ENCODE data around the gene CELA3B. TPM values are rescaled to one million over a fixed set of nuclear protein-coding genes. Genes with fewer than 3 reads are reported as not detected.
"Not testable (repeated sequence)": the region's sequence is repeated elsewhere in the genome, so short reads cannot be mapped to it uniquely, and the experiment has no call there.

CELA3B gene
- total and polyA plus RNA-seq, 3 experiments from 2014 or later, result not detected

DNA sequence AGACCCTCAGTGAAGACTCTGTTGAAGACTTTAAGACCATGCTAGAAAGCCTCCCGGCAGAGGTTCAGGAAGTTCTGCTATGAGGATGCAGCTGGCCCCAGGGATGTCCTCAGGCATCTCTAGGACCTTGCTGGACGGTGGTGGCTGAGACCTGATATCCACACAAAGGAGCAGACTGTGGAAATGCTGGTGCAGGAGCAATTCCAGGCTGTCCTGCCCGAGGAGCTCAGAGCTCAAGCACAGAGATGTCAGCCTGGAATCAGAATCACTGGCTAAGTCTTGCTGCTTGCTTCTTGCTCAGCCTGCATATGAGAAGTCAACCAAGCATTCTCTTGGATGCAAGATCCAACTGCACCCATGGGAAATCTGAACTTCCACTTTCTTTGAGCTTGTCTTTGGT, 53.7 kb downstream of the CELA3B start:
- Histone ChIP-seq H3K4me1 (ENCODE audit: insufficient read depth, low read length) (peaks cover 30% of the 10 kb centered on the region), H3K27me3 (ENCODE audit: insufficient read depth, low read length, poor library complexity, severe bottlenecking) (no peaks in the 10 kb centered on the region), H3K27ac (ENCODE audit: low read depth, low read length) (no peak overlapping the region), H3K36me3 (ENCODE audit: insufficient read depth, low read length) (no peaks in the 10 kb centered on the region), H3K9me3 (ENCODE audit: low read length) (no peaks in the 10 kb centered on the region), H3K4me3 (ENCODE audit: low read length) (no peak overlapping the region)
- POLR2A ChIA-PET, result interaction anchor here (0.6 to 1.4 kb wide), 4 partner anchors 10 to 386 kb away, joined by 3 to 8 read pairs (median 5); partner anchors contain the start of gene CDC42
- H3K27me3 Mint-ChIP-seq, result no peaks in the 10 kb centered on the region
- peak overlapping the region in 1 of 7 donors; percentile 10 for H3K4me3 Mint-ChIP-seq
- peak overlapping the region in 2 of 8 donors; percentile 10 to 51 for H3K27ac Mint-ChIP-seq
- no peak for DNase-seq
- H3K36me3 Mint-ChIP-seq, result peaks cover 0 to 18% (median 2%) of the 10 kb centered on the region in 3 donors
- CTCF ChIA-PET, result interaction anchor here (1.1 to 4.2 kb wide), 3 partner anchors 9 to 69 kb away, joined by 4 to 17 read pairs (median 4); no protein-coding TSS in a partner anchor
- H3K4me1 Mint-ChIP-seq, result peaks cover 22 to 41% (median 38%) of the 10 kb centered on the region in 3 donors
- H3K9me3 Mint-ChIP-seq, result no peaks in the 10 kb centered on the region

- Histone ChIP-seq H3K4me3 (ENCODE audit: low read length) (no peak overlapping the region), H3K27ac (ENCODE audit: low read depth, low read length) (no peak overlapping the region), H3K36me3 (ENCODE audit: insufficient read depth, low read length) (no peaks in the 10 kb centered on the region), H3K27me3 (ENCODE audit: insufficient read depth, low read length, poor library complexity, severe bottlenecking) (no peaks in the 10 kb centered on the region), H3K4me1 (ENCODE audit: insufficient read depth, low read length) (peaks cover 25% of the 10 kb centered on the region), H3K9me3 (ENCODE audit: low read length) (no peaks in the 10 kb centered on the region)
- CTCF ChIA-PET, result interaction anchor here (1.1 kb wide), 2 partner anchors 9 to 22 kb away, joined by 3 to 4 read pairs; partner anchors contain the start of gene CDC42
- POLR2A ChIA-PET, result interaction anchor here (1.4 kb wide), 2 partner anchors 9 to 21 kb away, joined by 4 to 6 read pairs; partner anchors contain the start of gene CDC42
- Mint-ChIP-seq H3K27ac (peak overlapping the region in 6 of 8 donors; percentile 5 to 86 (median 34)), H3K36me3 (peaks cover 0 to 13% (median 2%) of the 10 kb centered on the region in 3 donors), H3K4me3 (peak overlapping the region in 3 of 7 donors; percentile 33 to 68 (median 41)), H3K4me1 (peaks cover 16 to 33% (median 30%) of the 10 kb centered on the region in 3 donors), H3K27me3 (no peaks in the 10 kb centered on the region), H3K9me3 (no peaks in the 10 kb centered on the region)
- peak in 1 of 5 donors; percentile 55 for DNase-seq
Observed at GRCh38 chr1:22031214-22031962, 54.6 kb downstream of the CELA3B start.

- H3K36me3 Mint-ChIP-seq, result peaks cover 0 to 10% (median 1%) of the 10 kb centered on the region in 3 donors
- H3K4me3 Mint-ChIP-seq; H3K27me3 ChIP-seq (ENCODE audit: insufficient read depth, low read length, poor library complexity, severe bottlenecking); H3K4me3 ChIP-seq (ENCODE audit: low read length); H3K27me3 Mint-ChIP-seq; H3K9me3 Mint-ChIP-seq; H3K27ac Mint-ChIP-seq; POLR2A ChIA-PET; H3K9me3 ChIP-seq (ENCODE audit: low read length); H3K27ac ChIP-seq (ENCODE audit: low read depth, low read length); H3K36me3 ChIP-seq (ENCODE audit: insufficient read depth, low read length); DNase-seq: not testable (repeated sequence)
- CTCF ChIA-PET, result interaction anchor here (1.1 to 3.7 kb wide), 2 partner anchors 10 to 12 kb away, joined by 4 to 9 read pairs; no protein-coding TSS in a partner anchor
- H3K4me1 ChIP-seq (ENCODE audit: insufficient read depth, low read length), result peaks cover 45% of the 10 kb centered on the region
- H3K4me1 Mint-ChIP-seq, result peaks cover 24 to 37% (median 36%) of the 10 kb centered on the region in 3 donors
Observed at GRCh38 chr1:22034834-22035233, 58.0 kb downstream of the CELA3B start.

DNA sequence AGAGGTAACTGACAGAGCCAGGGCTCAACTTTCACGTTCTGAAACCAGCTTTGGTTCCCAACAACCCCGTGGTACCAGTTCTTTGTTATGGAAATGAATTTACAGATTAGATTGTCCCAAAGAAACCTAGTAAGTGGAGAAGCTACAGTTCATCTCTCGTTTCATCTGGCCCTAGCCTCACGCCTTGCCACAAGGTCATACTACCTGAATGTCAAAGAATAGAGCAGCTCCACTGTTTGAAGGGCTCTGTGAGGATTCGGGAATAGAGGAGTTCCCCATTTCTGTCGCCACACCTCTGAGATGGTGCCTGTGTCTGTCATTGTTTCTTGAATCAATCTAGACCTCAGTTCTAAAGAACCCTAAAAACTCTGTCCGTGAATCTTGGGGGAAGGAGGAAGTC, 60.7 kb downstream of the CELA3B start:
- peak overlapping the region in 3 of 7 donors; percentile 4 to 48 (median 37) for H3K4me3 Mint-ChIP-seq

DNA sequence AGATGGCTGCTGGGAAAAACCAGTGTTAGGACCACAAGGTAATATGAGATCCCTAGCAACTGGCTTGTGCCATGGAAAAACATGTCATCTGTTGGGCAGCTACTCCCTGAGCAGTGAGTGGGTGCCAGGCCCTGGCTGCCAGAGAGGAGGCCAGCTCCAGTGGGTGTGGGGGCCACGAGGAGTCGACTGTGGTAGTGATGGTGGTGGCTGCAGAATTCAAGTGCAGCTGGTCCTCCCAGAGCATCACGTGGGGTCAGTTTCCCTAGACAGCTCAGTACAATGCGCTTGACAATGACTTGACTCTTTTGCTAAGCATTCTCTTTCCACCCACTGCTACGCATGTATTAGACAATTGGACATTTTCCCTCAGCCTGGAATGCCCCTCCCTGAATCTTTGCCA, 61.2 kb downstream of the CELA3B start:
- CTCF ChIA-PET, result interaction anchor here (1.7 to 5.4 kb wide), 4 partner anchors 10 to 15 kb away, joined by 8 to 58 read pairs (median 27); partner anchors contain the start of gene CDC42
- DNase-seq, result no peak
- peak overlapping the region; percentile 4 to 65 (median 37) for H3K4me3 Mint-ChIP-seq

More for the DNA sequence above, 60.7 kb downstream of the CELA3B start:
- POLR2A ChIA-PET, result interaction anchor here (1.2 to 5.1 kb wide), 4 partner anchors 11 to 35 kb away, joined by 3 to 90 read pairs (median 38); partner anchors contain the start of gene CDC42
- H3K4me1 Mint-ChIP-seq, result peaks cover 32 to 40% (median 39%) of the 10 kb centered on the region in 3 donors
- peaks cover 0 to 1% (median 0%) of the 10 kb centered on the region in 3 donors for H3K36me3 Mint-ChIP-seq
- no peaks in the 10 kb centered on the region for H3K27me3 Mint-ChIP-seq
- no peak overlapping the region for H3K4me3 ChIP-seq (ENCODE audit: low read length)
- no peaks in the 10 kb centered on the region for H3K27me3 ChIP-seq (ENCODE audit: insufficient read depth, low read length, poor library complexity, severe bottlenecking)
- H3K4me1 ChIP-seq (ENCODE audit: insufficient read depth, low read length), result peaks cover 57% of the 10 kb centered on the region
- H3K9me3 ChIP-seq (ENCODE audit: low read length), result no peaks in the 10 kb centered on the region
- no peak for DNase-seq
- CTCF ChIA-PET, result interaction anchor here (1.7 to 5.4 kb wide), 3 partner anchors 10 to 15 kb away, joined by 8 to 58 read pairs (median 12); partner anchors contain the start of gene CDC42
- H3K36me3 ChIP-seq (ENCODE audit: insufficient read depth, low read length), result no peaks in the 10 kb centered on the region
- peak overlapping the region; percentile 21 to 99 (median 86) for H3K27ac Mint-ChIP-seq
- no peak overlapping the region for H3K27ac ChIP-seq (ENCODE audit: low read depth, low read length)
- H3K9me3 Mint-ChIP-seq, result no peaks in the 10 kb centered on the region

More for the DNA sequence above, 61.2 kb downstream of the CELA3B start:
- peaks cover 37 to 45% (median 44%) of the 10 kb centered on the region in 3 donors for H3K4me1 Mint-ChIP-seq
- Histone ChIP-seq H3K27me3 (ENCODE audit: insufficient read depth, low read length, poor library complexity, severe bottlenecking) (no peaks in the 10 kb centered on the region), H3K4me3 (ENCODE audit: low read length) (no peak overlapping the region), H3K27ac (ENCODE audit: low read depth, low read length) (no peak overlapping the region), H3K36me3 (ENCODE audit: insufficient read depth, low read length) (no peaks in the 10 kb centered on the region), H3K9me3 (ENCODE audit: low read length) (no peaks in the 10 kb centered on the region), H3K4me1 (ENCODE audit: insufficient read depth, low read length) (peaks cover 58% of the 10 kb centered on the region)
- no peaks in the 10 kb centered on the region for H3K9me3 Mint-ChIP-seq
- peaks cover 0 to 1% (median 0%) of the 10 kb centered on the region in 3 donors for H3K36me3 Mint-ChIP-seq
- POLR2A ChIA-PET, result interaction anchor here (1.2 to 5.1 kb wide), 4 partner anchors 11 to 34 kb away, joined by 3 to 90 read pairs (median 38); partner anchors contain the start of gene CDC42
- no peaks in the 10 kb centered on the region for H3K27me3 Mint-ChIP-seq
- peak overlapping the region in 7 of 8 donors; percentile 52 to 99 (median 96) for H3K27ac Mint-ChIP-seq

Other genes starting within 250 kb of the CELA3B start
- 10 to 100 TPM; 60.6 to 61.5 TPM for gene USP48, start 193.9 kb upstream of the CELA3B start, total RNA-seq
- gene USP48, start 193.9 kb upstream of the CELA3B start, polyA plus RNA-seq, result 41.4 TPM
- not detected for gene LDLRAD2, start 164.8 kb upstream of the CELA3B start, total RNA-seq
- not detected for gene LDLRAD2, start 164.8 kb upstream of the CELA3B start, polyA plus RNA-seq
- gene HSPG2, start 39.7 kb upstream of the CELA3B start, total RNA-seq, result under 1 TPM; 0.24 to 0.72 TPM
- gene HSPG2, start 39.7 kb upstream of the CELA3B start, polyA plus RNA-seq, result not detected
- gene CELA3A, start 24.6 kb downstream of the CELA3B start, total RNA-seq, result not detected
- gene CELA3A, start 24.6 kb downstream of the CELA3B start, polyA plus RNA-seq, result not detected
- gene CDC42, start 75.7 kb downstream of the CELA3B start, total RNA-seq, result 100 to 1,000 TPM; 317 to 347 TPM
- gene CDC42, start 75.7 kb downstream of the CELA3B start, polyA plus RNA-seq, result 294 TPM
- gene WNT4, start 166.1 kb downstream of the CELA3B start, total RNA-seq, result not detected
- gene WNT4, start 166.1 kb downstream of the CELA3B start, polyA plus RNA-seq, result 0.08 TPM